Peyer's patch (tissue), 4 donors: Measurements from ENCODE around the gene ESF1.

Source experiments
- POLR2A ChIP-seq, 2 donors: fragments of 450-650 bp; IDR thresholded peaks; one replicate each; pipeline ENCODE4 v1.5.1; 2017; ENCODE audit warnings: antibody characterized with exemption in 2 of 2, mild to moderate bottlenecking in 2 of 2, moderate library complexity in 2 of 2
- TF ChIP-seq, protein P1 (sequence below), 6 experiments: fragments of 450-650 bp in 4 of 6; fragments of 200-600 bp in 2 of 6; sonication (generic) in 1 of 6; IDR thresholded peaks; one replicate each; pipeline ENCODE4 v1.5.1; 2017 to 2019; ENCODE audit warnings: antibody characterized with exemption in 6 of 6, mild to moderate bottlenecking in 3 of 6, moderate library complexity in 1 of 6

DNA sequence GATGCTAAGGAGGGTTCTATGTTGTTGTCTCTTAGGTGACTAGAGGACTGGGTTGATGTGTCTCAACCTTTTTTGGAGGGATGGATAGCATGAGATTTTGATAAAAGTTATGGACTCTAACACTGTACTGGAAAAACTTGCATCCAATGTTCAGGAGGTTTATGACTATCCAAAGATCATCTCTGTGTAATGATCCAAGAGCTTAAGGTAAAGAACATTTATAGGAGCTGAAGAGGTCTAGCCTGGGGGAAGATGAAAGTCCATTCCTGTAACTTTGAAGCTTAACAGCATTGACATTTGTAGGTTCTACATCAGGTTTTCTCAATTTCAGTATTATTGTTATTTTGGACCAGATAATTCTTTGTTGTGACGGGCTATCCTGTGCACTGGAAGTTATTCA lies 48.9 kb downstream of the ESF1 start:
- TF ChIP-seq, protein P1, sequence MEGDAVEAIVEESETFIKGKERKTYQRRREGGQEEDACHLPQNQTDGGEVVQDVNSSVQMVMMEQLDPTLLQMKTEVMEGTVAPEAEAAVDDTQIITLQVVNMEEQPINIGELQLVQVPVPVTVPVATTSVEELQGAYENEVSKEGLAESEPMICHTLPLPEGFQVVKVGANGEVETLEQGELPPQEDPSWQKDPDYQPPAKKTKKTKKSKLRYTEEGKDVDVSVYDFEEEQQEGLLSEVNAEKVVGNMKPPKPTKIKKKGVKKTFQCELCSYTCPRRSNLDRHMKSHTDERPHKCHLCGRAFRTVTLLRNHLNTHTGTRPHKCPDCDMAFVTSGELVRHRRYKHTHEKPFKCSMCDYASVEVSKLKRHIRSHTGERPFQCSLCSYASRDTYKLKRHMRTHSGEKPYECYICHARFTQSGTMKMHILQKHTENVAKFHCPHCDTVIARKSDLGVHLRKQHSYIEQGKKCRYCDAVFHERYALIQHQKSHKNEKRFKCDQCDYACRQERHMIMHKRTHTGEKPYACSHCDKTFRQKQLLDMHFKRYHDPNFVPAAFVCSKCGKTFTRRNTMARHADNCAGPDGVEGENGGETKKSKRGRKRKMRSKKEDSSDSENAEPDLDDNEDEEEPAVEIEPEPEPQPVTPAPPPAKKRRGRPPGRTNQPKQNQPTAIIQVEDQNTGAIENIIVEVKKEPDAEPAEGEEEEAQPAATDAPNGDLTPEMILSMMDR (IDR thresholded peaks at IDR 0.05) = no peak
- no peak for TF ChIP-seq POLR2A (IDR thresholded peaks at IDR 0.05)
